IPS-NIHi11 (cell line): ENCODE measurements around the gene S100A5.
"Not testable (repeated sequence)": the region's sequence is repeated elsewhere in the genome, so short reads cannot be mapped to it uniquely, and the experiment has no call there.

Source experiments
- DNase-seq: peaks from one replicate; pipeline ENCODE4 v3.0.0; 2012; ENCODE audit warnings: mixed read lengths, low spot score

S100A5 gene

GRCh38 chr1:153532769-153533599, 7.8 kb downstream of the S100A5 start:
- peak; percentile 89 for DNase-seq

- DNase-seq, result no peak
Measured at GRCh38 chr1:153532181-153532580, 8.6 kb downstream of the S100A5 start.

- no peak for DNase-seq
Measured at GRCh38 chr1:153531638-153532037, 9.1 kb downstream of the S100A5 start.

DNA sequence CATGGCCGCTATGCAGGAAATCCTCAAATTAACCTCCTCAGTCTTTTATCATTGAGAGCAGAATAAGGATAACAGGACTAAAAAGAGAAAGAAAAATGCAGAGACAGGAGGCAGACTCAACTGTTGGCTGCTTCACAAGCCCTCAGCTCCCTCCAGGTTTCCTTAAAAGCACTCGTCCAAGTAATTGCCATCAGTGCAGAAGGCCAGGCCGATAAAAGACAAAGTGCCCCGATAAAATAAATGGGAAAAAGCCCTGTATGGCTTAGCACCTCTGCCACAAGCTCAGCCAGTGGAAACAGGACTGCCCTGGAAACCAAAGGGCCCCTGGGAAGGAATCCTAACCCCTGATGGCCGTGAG, 13.1 kb downstream of the S100A5 start:
- DNase-seq, result no peak

DNA sequence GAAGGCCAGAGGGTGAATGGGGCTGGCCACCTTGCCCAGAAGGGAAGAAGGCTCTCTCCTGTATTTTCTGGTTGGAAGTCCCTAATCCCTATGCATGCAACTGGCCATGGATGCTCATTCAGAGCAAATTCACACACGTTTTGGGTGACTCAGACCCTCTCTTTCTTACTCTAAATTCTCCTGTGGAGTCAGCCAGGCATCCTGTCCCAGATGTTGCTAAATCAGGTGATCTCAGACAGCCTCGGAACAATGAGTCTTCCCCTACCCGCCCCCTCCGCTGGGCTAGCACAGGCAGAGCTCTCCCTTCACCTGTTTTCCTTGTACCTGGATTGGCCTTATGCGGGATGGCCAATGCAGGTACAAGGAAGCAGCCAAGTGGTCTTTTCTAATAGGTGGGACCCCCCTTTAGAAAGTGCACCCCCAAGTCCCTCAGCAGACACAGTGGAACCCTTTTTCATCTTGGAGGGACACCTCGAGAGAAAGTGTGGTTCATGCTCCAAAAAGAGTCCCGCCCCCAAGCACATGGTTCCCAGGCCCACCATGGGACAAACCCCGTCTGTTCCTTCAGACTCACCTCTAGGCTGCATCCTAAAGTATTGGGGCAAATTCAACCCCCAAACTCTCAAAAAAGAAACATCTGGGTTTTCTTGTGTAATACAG, 13.6 kb downstream of the S100A5 start:
- no peak for DNase-seq

DNA sequence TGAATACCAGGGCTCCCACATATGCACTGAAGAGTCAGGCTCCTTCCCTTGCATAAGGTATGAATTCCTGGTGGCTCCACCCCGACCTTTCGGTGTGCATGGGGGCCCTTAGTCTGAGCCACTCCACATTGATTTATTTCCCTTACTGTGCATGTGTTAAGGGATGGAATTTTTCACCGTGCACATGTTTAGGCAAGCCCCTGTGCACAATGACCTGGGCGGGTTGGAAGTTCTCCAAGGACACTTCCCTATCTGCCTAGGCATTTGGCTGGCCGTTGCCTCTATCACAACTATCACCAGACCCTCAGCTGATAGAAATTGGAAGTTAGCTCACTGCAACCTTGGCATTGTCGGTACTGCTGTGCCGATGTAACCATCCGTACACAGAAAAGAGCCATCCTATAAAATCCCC, 14.6 kb downstream of the S100A5 start:
- DNase-seq, result no peak

- no peak for DNase-seq
Measured at GRCh38 chr1:153525088-153525728, 15.5 kb downstream of the S100A5 start.

DNA sequence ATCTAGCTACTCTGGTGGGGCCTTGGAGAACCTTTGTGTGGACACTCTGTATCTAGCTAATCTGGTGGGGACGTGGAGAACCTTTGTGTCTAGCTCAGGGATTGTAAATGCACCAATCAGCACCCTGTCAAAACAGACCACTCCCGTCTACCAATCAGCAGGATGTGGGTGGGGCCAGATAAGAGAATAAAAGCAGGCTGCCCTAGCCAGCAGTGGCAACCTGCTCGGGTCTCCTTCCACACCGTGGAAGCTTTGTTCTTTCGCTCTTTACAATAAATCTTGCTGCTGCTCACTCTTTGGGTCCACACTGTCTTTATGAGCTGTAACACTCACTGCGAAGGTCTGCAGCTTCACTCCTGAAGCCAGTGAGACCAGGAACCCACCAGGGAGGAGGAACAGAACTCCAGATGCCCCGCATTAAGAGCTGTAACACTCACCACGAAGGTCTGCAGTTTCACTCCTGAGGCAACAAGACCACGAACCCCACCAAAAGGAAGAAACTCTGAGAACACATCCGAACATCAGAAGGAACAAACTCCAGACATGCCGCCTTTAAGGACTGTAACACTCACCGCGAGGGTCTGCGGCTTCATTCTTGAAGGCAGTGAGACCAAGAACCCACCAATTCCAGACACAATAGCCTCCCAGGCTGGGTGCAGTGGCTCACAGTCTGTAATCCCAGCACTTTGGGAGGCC, 18.2 kb downstream of the S100A5 start:
- not testable (repeated sequence) for DNase-seq

GRCh38 chr1:153521808-153522207, 18.9 kb downstream of the S100A5 start:
- not testable (repeated sequence) for DNase-seq

DNA sequence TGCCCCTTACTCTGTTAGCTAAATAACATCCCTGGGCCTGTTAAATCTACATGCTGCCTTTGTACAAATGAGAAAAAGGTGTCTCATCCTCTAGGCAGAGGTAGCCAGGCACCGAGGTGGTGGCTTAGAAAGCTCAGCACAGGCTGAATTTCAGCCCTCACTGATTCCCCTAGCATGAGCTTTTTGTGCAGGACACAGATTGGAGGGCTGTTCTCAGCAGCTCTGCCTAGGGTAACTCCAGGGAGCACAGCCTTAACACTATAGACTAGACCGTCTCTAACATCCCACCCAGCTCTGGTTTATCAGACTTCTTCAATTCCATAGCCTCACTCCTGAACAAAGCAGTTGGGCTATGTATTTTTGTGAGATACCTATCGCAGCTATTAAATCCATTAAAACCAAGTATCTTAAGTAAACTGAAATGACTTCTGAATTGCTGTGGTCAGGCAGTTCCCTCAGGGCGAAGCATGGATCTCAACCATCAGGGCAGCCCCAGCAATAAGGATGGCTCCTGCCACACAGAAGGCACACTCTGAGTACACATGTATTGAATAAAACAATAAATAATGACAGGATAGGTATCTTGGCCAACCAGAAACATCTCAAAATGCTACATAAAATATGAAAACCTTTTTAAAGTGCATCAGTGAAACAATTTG, 19.8 kb downstream of the S100A5 start:
- no peak for DNase-seq

GRCh38 chr1:153520137-153520691, 20.5 kb downstream of the S100A5 start:
- not testable (repeated sequence) for DNase-seq

- DNase-seq, result no peak
Measured at GRCh38 chr1:153519242-153519641, 21.5 kb downstream of the S100A5 start.

DNA sequence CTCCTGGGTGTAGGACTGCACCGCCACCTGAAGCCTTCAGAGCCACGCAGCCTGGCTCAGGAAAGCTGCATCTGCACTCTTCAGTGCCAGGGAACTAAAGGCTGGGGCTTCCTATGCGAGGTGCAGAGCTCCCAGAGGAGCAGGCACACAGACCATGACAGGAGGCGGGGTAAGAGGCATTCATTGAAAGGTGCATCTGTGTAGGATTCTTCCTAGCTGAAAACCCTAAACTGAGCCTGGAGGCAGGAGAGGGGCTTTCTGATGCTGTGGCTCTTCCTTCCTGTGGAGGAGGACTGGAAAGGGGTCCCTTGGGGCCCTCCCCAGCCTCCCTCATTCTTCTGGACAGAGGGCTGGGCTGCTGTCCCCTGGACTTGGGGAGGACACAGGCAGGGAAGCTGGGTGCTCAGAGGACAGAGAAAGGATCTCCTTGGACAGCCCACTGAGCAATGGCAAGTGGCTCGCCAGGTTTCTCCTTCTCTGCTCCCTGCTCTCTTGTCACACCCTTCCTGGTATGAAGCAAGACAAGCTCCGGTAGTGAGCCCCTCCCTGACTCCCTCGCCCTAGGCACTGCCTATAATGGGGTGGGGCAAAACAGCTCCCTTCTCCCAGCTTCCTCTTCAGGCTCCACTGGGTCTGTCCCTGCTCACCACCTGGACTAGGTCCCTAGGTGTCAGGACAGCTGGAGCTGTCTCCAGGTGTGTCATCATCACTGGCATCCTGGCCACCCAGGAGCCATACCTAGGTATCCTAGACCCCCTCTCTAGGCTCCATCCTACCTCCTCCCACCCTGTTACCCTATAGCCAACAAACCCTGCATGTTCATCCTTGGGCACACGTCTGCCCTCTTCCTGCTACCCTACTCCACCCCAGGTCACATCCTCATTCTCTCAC, 25.0 kb downstream of the S100A5 start:
- DNase-seq, result peak; percentile 30

DNA sequence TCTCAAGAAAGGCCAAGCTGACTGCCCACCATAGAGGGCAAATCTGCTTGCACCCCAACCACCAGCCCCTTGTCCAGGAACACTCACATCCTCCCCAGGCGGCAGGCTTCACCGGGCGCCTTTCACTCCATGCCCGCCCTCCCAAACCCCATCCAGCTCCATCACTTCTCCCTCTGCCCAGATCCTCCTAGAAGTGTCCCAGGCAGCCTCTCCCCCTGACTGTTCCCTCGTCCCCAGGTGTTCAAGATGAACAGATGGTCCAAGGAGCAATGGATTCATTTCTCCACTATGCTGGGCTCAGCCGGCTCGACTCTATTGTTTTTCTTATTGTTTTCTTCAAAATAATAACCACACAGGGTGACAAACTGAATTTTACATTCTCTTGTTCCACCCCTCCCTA, 27.1 kb downstream of the S100A5 start:
- no peak for DNase-seq

- DNase-seq, result no peak
Measured at GRCh38 chr1:153513023-153513422, 27.7 kb downstream of the S100A5 start.

DNA sequence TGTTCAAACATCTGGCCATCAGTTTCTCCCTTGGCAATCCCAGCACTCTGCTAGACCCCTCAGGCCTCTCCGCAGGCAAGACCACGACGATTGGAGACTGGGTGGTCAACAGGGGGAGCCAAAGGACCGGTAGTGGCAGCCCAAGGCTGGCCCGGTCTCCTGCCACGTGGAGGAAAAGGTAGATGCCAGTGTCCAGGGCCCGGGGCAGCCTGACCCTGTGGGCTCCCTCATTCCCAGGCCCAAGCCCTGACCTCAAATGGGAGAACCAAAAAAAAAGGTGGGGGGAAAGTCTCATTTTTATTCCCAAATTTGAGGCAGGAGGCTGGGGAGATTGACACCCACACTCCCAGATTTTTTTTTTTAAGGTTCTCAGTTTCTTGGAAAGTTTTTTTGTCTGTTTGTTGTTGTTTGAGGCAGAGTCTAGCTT, 29.7 kb downstream of the S100A5 start:
- DNase-seq, result peak; percentile 92

- peak; percentile 80 for DNase-seq
Measured at GRCh38 chr1:153509729-153510354, 30.9 kb downstream of the S100A5 start.

- no peak for DNase-seq
Measured at GRCh38 chr1:153509036-153509435, 31.7 kb downstream of the S100A5 start.

DNA sequence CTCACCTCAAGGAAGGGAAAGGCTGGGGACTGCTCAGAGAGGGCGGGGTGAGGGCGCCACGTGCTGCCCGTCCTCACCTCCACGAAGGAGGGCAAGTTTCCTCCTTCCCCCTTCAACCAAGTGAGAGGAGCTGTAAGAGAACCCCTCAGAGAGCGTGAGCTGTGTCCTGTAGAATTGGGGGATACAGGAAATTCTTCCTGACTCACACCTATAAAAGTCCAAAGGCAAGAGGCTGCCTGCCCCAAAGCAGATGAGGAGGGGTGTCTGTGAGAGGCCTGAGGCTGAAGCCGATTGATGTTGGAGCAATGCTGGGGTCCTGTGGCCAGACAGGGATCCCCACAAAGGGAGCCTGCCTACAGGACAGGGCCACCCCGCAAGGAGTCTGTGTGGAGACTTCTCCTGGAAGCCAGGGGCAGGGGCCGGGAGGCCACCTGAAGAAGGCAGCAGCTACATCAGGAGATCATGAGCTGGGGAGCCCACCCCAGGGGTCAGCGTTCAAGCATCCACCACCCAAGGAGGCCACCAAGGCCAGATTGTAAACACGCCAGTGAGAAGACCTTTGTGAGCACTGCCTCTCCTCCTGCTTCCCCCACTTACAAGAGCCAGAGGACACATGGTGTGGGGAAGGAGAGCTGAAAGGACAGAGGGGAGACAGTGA, 32.7 kb downstream of the S100A5 start:
- no peak for DNase-seq
